K562 (cell line): ENCODE results near the gene CCSER1. TPM values are rescaled to one million over a fixed set of nuclear protein-coding genes. Genes with fewer than 3 reads are reported as not detected.

Experiments
- MED1 ChIP-seq: sonication (generic); formaldehyde crosslinking; IDR thresholded peaks from 2 replicates; pipeline ENCODE4 v1.8.1; 2023; ENCODE audit warnings: missing genetic modification reagents, borderline replicate concordance
- PBX2 ChIP-seq, 2 experiments: IDR thresholded peaks in 1 of 2; conservative IDR thresholded peaks in 1 of 2; 2 replicates each; pipeline ENCODE4 v1.6.1; 2016; ENCODE audit warnings: low read depth in 2 of 2, mild to moderate bottlenecking in 1 of 2, missing compliant biosample characterization in 1 of 2, missing genetic modification characterization in 1 of 2, moderate library complexity in 1 of 2
- POLR3G ChIP-seq: IDR thresholded peaks from 2 replicates; pipeline ENCODE4 v1.6.1; 2011; ENCODE audit not compliant: insufficient read length, insufficient replicate concordance; ENCODE audit errors: extremely low read depth
- RBFOX2 ChIP-seq: fragments of 200-400 bp; formaldehyde crosslinking; IDR thresholded peaks from 2 replicates; pipeline ENCODE4 v1.6.1; 2017; ENCODE audit warnings: low read depth, mild to moderate bottlenecking, low read length, moderate library complexity
- SNIP1 ChIP-seq: fragments of 450-650 bp; IDR thresholded peaks from 2 replicates; pipeline ENCODE4 v1.7.1; 2017; ENCODE audit warnings: low read depth, mild to moderate bottlenecking
- SRF ChIP-seq, 2 experiments: fragments of 250-450, 450-650 bp in 1 of 2; sonication (Bioruptor Pico) in 1 of 2; sonication (generic) in 1 of 2; formaldehyde crosslinking; IDR thresholded peaks; 2 replicates each; pipeline versions ENCODE4 v1.5.0 to v1.5.1; 2020 to 2022; ENCODE audit warnings: mild to moderate bottlenecking in 1 of 2, missing genetic modification reagents in 1 of 2
- ZC3H11A ChIP-seq: IDR thresholded peaks from 2 replicates; pipeline ENCODE4 v1.6.1; 2012; ENCODE audit warnings: low read depth, low read length, improper control_type of control experiment
- ZNF445 ChIP-seq: fragments of 250-450 bp; sonication (Bioruptor Pico); IDR thresholded peaks from 2 replicates; pipeline ENCODE4 v1.4.0; 2020; ENCODE audit warnings: low read depth, mild to moderate bottlenecking, moderate library complexity
- polyA plus RNA-seq, 8 experiments: library from polyadenylated mRNA; depleted of rRNA in 4 of 8; stranded (reverse) in 5 of 8; unstranded in 3 of 8; fragments of >200 nt; fragmentation: Nextera tagmentation in 2 of 8; fragmentation: Illumina TruSeq in 1 of 8; extraction: Ambion mirVana in 2 of 8; extraction: Trizol in 1 of 8; gene quantifications; 2 replicates each; pipeline versions ENCODE4 v1.2.1 to v1.2.3, GENCODE V29; 2011 to 2014; ENCODE audit warnings: inconsistent platforms in 1 of 8, missing spikeins in 1 of 8
- total RNA-seq, 7 experiments: library from RNA; depleted of rRNA in 6 of 7; stranded (reverse); fragments of >200 nt in 6 of 7; fragmentation: Illumina TruSeq in 2 of 7; extraction: Trizol in 2 of 7; gene quantifications; 2 replicates each; pipeline versions ENCODE4 v1.2.1 to v1.2.3, GENCODE V29; 2011 to 2021; ENCODE audit warnings: low replicate concordance in 1 of 7
- TF ChIP-seq, protein P1 (sequence below), 2 experiments: fragments of 450-650 bp; formaldehyde crosslinking in 1 of 2; IDR thresholded peaks; 2 replicates each; pipeline versions ENCODE4 v1.4.0 to v1.6.1; 2014 to 2020; ENCODE audit warnings: mild to moderate bottlenecking in 2 of 2, borderline replicate concordance in 1 of 2, low read depth in 1 of 2

Gene CCSER1
- total and polyA plus RNA-seq, 9 of the 15 experiments (the other 6 are each of a cell fraction or from before 2014, with no cell fraction given): not detected

- TF ChIP-seq, protein P1, sequence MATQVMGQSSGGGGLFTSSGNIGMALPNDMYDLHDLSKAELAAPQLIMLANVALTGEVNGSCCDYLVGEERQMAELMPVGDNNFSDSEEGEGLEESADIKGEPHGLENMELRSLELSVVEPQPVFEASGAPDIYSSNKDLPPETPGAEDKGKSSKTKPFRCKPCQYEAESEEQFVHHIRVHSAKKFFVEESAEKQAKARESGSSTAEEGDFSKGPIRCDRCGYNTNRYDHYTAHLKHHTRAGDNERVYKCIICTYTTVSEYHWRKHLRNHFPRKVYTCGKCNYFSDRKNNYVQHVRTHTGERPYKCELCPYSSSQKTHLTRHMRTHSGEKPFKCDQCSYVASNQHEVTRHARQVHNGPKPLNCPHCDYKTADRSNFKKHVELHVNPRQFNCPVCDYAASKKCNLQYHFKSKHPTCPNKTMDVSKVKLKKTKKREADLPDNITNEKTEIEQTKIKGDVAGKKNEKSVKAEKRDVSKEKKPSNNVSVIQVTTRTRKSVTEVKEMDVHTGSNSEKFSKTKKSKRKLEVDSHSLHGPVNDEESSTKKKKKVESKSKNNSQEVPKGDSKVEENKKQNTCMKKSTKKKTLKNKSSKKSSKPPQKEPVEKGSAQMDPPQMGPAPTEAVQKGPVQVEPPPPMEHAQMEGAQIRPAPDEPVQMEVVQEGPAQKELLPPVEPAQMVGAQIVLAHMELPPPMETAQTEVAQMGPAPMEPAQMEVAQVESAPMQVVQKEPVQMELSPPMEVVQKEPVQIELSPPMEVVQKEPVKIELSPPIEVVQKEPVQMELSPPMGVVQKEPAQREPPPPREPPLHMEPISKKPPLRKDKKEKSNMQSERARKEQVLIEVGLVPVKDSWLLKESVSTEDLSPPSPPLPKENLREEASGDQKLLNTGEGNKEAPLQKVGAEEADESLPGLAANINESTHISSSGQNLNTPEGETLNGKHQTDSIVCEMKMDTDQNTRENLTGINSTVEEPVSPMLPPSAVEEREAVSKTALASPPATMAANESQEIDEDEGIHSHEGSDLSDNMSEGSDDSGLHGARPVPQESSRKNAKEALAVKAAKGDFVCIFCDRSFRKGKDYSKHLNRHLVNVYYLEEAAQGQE (IDR thresholded peaks at IDR 0.05; ENCODE audit: borderline replicate concordance): no peak
- TF ChIP-seq, protein P1 (CRISPR knock-in tag; IDR thresholded peaks at IDR 0.05; ENCODE audit: low read depth): no peak
- TF ChIP-seq ZNF445 (no peak), RBFOX2 (no peak), MED1 (CRISPR knock-in tag) (no peak), PBX2 (CRISPR knock-in tag; IDR thresholded peaks at IDR 0.05; ENCODE audit: low read depth) (no peak), PBX2 (tag; conservative IDR thresholded peaks at IDR 0.05; ENCODE audit: low read depth) (no peak), SRF (CRISPR knock-in tag; IDR thresholded peaks at IDR 0.05) (no peak), SNIP1 (no peak), ZC3H11A (no peak), POLR3G (no peak)
Observed at GRCh38 chr4:91567594-91567993, 1440.4 kb downstream of the CCSER1 start (continued).
